ENCODE data around the gene RTP4.

The RTP4 gene

DNA sequence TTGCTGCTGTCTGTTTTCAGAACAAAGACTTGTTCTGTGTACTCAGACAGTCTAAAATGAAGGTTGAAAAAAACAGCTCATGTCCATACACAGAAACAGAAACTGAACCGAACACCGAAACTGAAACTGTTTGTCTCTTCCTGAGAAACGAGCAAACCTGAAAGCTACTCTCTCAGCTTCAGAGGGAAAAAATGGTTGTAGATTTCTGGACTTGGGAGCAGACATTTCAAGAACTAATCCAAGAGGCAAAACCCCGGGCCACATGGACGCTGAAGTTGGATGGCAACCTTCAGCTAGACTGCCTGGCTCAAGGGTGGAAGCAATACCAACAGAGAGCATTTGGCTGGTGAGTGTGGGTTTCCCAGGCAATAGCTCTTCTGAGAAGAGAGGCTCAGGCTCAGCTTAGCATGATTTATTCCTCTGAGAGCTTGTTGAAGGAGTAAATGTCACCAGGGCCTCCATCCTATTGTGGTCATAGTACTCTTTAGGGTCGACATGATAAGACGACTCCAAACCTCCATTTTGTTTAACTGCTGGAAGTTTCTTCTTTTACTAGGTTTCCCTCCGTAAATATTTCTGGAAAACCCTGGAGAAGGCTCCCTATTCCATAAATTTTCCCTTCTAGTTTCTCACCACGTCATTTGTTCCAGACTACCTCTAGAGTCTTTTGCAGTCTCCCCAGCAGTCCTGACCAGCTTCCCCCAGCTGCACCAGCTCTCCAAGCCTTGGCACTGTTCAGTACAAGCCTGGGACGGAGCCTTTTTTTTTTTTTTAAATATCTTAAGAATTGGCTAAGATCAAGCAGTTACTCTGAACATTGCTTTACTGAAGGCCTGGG lies at the start of gene RTP4:
Gene RTP4 (plus strand): TSS at position 135 of the 838 bp plus-strand sequence. CDS start 57 bp downstream, at position 192.
- DNase-seq = peak; percentile 73 to 87

DNA sequence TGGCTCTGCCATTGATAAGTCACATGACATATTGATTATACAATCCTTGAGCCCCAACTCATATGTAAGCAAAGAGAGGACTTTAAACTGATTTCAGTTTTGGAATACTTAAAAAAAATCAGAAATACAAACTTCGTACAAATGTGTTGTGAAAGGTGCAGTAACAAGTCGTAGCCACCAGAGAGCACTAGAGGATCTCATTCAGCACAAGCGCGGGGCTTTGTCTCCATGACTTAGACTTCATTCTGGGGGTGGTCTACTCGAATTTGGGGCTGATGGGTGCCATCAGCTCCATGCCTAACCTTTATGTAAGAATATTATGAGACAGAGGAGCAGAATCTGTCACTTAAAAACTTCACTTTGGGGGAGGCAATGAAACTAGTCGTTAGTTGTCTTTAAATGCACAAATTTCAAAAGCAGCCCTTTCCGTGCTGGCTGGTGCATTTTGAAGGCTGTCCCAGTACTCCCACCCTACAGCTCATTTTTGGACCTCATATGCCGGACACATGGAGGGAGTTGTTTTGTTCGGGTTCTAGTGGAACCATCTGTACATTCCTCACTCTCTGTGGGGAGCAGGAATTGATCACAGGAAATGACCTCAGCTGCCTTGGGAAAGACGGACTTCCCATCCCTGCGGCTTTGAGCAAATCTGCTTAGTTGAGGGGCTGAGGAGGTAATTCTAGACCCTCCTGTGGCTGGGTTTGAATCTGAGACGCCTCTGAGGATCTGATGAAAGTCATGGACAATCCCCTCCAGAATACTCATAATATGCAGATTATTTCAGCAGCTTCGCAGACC lies 49.2 kb upstream of the RTP4 start:
- DNase-seq = peak; percentile 37 to 66

- peak; percentile 66 to 94 for DNase-seq
These were observed 48.4 kb upstream of the RTP4 start for GRCh38 chr3:187319699-187320302.

- DNase-seq = no peak
These were observed 46.4 kb upstream of the RTP4 start for GRCh38 chr3:187321766-187322165.

- no peak for DNase-seq
These were observed 45.9 kb upstream of the RTP4 start for GRCh38 chr3:187322291-187322690.

DNA sequence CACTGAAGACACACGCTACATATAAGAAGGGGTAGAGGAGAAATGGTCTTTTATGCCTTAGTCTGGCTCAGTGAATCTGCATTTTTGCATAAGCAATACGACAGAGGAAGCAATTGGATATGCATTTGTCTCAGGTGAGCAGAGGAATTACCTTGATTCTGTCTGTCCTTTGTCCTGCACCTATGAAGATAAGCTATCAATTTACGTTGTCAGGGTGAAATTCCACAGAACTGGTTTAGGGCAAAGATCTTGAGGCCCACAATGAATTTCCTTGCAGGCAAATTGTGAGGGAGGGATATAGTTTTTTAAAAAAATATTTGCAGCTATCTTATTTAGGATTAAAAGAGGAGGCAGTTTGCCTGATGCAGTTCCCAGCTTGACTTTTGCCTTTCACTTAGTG lies 45.1 kb upstream of the RTP4 start:
- no peak for DNase-seq

GRCh38 chr3:187325632-187326031 lies 42.6 kb upstream of the RTP4 start:
- DNase-seq = no peak

DNA sequence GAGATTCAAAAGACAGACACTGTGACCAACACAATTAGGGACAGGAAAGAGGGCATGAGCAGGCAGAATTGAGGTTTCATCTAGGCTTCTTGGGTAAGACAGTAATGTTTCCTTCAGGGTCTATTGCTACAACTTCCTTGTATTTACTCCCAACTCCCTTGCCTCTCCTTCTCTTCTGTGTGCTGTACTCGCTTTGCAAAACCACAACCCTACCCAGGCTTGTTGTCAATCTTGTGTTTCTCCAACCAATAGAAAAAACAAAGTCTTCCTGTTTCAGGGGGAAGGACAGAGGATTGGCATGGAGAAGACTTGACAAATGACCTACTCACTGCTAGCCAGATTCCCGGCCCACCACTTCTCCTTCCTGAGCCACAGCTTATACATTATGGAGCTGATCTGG lies 40.3 kb upstream of the RTP4 start:
- DNase-seq = peak; percentile 25 to 37

GRCh38 chr3:187328691-187329090 lies 39.5 kb upstream of the RTP4 start:
- no peak for DNase-seq

DNA sequence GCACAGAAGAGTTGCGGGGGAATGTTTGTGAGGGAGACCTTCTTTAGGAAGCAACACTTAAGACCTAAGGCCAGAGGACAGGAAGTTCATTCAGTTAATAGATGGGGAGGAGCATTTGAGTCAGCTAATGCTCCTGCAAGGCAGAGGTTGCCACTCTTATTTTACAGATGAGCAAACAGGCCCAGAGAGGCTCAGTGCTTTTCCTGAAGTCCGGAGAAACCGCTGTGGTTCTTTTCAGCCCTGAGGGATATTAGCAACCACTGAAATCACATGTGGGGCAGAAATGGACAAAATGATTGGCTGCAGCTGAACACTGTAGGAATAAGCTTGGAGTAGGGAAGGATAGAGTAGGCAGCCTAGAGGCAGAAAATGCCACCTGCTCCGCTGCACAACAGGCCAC lies 33.3 kb upstream of the RTP4 start:
- no peak for DNase-seq

GRCh38 chr3:187336322-187336721 lies 31.9 kb upstream of the RTP4 start:
- DNase-seq = no peak

- DNase-seq = no peak
These were observed 27.6 kb upstream of the RTP4 start for GRCh38 chr3:187340578-187340977.

- no peak for DNase-seq
These were observed 25.9 kb upstream of the RTP4 start for GRCh38 chr3:187342255-187342654.

DNA sequence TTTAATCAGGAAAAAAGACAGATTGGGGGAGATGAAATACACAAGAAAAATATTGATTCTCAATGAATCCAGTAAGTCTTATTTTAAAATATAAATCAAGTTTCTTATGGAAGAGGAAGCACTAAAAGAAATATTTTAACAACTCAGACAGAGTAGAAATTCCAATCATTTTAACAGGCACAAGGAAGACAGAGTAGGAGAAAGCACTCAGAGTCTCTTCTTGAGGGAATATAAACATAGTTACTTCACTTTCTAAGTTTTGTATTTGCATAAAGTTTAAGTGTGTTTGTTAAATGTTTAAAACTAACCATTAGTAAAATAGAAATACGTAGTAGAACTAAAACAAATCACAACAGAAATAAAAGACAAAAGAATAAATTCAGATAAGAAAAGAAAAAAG lies 24.5 kb upstream of the RTP4 start:
- DNase-seq = no peak

GRCh38 chr3:187352581-187353575 lies 15.3 kb upstream of the RTP4 start:
- no peak for DNase-seq

DNA sequence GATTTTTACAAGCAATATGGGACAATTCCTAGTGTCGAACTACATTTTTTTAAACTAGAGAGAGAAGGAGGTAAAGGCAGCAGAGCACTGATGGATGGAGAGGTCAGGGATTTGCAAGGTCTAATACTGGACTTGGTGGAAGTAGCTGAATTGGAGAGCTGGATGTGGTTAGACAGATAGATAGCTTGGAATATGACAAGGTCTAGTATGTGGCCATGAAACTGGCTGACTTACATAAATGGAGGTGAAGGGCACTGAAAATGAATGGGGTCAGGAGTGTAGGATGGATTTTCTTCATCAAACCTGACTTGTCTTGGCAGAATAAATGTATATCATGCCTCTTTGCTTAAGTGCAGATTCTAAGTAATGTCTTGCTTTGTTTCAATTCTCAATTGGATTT lies 10.1 kb upstream of the RTP4 start:
- no peak for DNase-seq

DNA sequence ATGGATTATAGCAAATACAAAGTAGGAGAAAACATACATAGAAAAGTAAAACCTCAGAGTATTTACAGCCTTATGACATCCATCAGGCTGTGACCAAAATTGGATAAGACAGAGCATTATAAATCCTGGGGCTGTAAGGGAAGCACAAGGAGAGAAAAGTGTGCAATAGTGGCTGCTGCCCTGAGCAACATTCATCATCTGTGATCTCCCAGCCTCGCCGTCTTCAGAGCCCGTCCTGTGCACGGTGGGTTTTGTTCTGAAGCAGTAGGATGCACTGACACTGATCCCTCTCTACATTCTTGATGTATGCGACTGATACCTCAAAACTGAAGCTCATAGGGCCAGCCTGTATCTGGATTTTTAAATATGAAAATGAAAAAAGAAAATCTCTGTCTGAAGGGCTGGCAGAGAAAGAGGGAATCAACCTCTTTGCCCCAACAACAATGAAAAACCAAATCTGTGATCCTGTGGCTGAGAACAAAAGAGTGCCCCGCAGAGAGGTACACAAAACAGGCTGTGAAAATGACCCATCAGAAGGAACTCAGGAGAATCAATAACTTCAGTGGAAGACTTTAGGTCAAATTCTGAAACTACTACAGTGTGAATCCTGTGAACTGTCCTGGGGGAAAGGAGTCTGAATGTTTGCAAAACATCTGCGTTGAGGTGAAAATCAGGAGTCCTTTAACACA lies 8.2 kb upstream of the RTP4 start:
- no peak for DNase-seq

GRCh38 chr3:187360596-187360995 lies 7.6 kb upstream of the RTP4 start:
- no peak for DNase-seq

- peak; percentile 1 to 18 for DNase-seq
These were observed 6.3 kb upstream of the RTP4 start for GRCh38 chr3:187361835-187362234.

GRCh38 chr3:187367561-187368103 lies 553 bp upstream of the RTP4 start:
- no peak for DNase-seq

DNA sequence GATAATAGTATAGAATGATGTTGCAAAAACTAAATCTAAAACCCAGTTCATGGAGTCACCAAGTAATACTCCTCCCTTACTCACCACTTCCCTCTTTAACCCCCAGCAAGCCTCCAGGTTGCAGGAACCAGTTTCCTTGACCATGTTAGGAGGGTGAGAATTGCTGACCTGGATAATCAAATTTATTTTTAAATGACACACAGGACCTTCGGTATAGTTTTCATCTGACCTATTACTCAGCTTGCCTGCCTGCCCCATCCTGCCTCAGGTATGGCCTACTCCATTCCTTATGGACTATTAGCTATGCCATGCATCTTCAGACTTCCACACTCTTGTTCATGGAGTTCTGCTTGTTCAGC lies 883 bp downstream of the RTP4 start:
- peak; percentile 15 to 50 for DNase-seq

- DNase-seq = no peak
These were observed 1.9 kb downstream of the RTP4 start for GRCh38 chr3:187370051-187370450.
